KOPT-K1 (cell line): Measurements from ENCODE around the gene KRT40.
"Not testable (repeated sequence)": the region's sequence is repeated elsewhere in the genome, so short reads cannot be mapped to it uniquely, and the experiment has no call there.

Experiments used
- H3K27ac ChIP-seq: fragments of 200-600 bp; sonication (generic); 2 replicates; pipeline ENCODE4 v1.5.1; 2016; ENCODE audit warnings: antibody characterized with exemption, mild to moderate bottlenecking, low read depth, low read length; ENCODE audit not compliant: poor library complexity, severe bottlenecking
- H3K36me3 ChIP-seq: fragments of 200-600 bp; sonication (generic); 2 replicates; pipeline ENCODE4 v1.5.1; 2017; ENCODE audit warnings: antibody characterized with exemption, mild to moderate bottlenecking, low read length, moderate library complexity; ENCODE audit not compliant: insufficient read depth
- H3K9me3 ChIP-seq: fragments of 200-600 bp; sonication (generic); 2 replicates; pipeline ENCODE4 v1.5.1; 2017; ENCODE audit warnings: antibody characterized with exemption, low read length, mild to moderate bottlenecking; ENCODE audit not compliant: insufficient read depth, poor library complexity, severe bottlenecking

KRT40 gene

DNA sequence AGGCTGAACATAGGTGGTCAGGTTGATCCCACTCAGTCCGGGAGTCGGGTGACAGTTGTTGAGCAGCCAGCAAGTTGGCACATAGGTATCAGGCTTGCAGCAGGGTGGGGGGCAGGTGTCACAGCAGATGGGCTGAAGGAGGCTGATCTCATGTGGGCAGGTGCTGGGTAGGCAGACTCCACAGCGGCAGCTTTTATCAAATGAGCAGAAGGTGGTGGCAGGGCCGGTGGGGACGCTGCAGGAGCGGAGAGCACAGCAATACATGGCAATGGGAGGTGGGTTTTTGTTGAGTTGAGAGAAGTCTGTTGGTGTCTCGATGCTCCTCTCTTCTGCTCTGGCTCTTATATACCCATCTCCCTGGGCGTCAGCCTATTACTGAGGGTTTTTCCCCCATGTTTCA, 24.7 kb upstream of the KRT40 start, which contains the start of gene KRTAP3-1:
KRTAP3-1 (minus strand) TSS at position 318 of the 400 bp plus-strand sequence; CDS start at position 264, 54 bp downstream.
- no peak within 1 kb of the TSS for H3K27ac ChIP-seq
- no peaks in the 10 kb centered on the region for H3K9me3 ChIP-seq

DNA sequence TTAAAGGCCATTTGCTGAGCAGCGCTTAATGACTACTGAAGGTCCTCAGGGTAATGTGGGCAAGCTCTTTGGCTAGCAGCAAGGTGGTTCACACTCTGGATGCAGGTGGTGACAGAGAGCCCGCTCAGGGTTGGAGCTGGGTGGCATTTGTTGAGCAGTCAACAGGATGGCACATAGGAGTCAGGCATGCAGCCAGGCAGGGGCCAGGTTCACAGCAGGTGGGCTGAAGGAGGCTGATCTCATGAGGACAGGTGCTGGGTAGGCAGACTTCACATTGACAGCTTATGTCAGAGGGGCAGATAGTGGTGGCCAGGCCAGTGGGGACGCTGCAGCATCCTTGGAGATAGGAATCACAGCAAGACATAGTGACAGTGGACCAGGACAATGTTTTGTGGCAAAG, 20.3 kb upstream of the KRT40 start:
- no peak overlapping the region for H3K27ac ChIP-seq
- H3K9me3 ChIP-seq: no peaks in the 10 kb centered on the region
- no peaks in the 10 kb centered on the region for H3K36me3 ChIP-seq

More for the DNA sequence above, 24.7 kb upstream of the KRT40 start, which contains the start of gene KRTAP3-1:
- no peaks in the 10 kb centered on the region for H3K36me3 ChIP-seq

DNA sequence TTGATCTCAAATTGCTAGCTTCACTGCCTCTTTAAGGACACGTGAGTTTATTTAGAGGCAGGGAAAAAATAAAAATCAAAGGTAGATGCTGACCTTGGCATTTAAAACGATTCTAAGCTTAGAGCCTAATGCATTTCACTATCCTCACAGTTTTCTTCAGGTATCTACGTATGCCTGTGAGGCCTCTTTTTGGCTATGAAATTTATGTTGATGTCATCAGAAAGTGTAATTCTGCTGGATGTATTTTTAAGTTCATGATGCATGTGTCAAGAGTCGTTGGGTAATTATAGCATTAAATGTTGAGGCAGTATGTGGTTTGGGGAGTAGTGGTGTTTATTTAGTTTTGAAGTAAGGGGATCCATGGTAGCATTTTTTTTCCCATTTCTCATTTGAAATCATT, 19.8 kb upstream of the KRT40 start:
- Histone ChIP-seq H3K27ac (no peak overlapping the region), H3K9me3 (no peaks in the 10 kb centered on the region), H3K36me3 (no peaks in the 10 kb centered on the region)

DNA sequence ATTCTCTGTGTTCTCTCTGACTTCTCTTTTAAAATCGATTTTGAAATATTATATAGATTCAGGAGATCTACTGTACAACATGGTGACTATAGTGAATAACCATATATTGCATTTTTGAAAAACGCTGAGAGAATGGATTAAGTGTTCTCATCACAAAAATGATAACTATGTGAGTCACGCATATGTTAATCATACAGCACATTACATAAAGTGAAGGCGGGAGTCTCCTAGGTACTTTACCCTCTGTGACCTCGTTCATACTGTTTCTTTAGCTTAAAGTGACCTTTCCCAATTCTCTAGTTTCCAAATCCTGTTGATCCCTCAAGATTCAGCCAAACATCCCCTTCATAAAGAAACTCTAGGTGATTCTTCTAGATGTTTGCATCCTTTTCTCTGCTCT, 18.7 kb upstream of the KRT40 start:
- no peak overlapping the region for H3K27ac ChIP-seq
- no peaks in the 10 kb centered on the region for H3K9me3 ChIP-seq
- H3K36me3 ChIP-seq: no peaks in the 10 kb centered on the region

DNA sequence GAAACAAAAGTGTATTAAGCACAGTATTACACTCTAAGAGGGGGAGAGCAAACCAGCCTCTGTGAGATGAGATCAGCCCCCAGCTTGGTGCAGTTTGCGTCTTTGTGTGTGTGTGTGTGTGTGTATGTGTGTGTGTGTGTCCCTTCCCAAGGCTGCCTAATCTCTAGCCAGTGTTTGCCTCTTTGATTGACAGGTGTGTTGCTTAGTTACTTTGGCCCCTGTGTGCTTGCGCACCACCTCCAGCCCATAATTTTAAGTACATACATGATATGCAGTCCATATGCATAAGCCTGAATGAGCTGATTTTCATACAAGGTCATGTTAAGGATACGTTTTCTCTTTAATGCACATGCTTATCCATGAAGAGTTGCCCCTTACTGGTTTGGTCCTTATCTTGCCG, 17.7 kb upstream of the KRT40 start:
- Histone ChIP-seq H3K9me3 (no peaks in the 10 kb centered on the region), H3K27ac (no peak overlapping the region), H3K36me3 (no peaks in the 10 kb centered on the region)

DNA sequence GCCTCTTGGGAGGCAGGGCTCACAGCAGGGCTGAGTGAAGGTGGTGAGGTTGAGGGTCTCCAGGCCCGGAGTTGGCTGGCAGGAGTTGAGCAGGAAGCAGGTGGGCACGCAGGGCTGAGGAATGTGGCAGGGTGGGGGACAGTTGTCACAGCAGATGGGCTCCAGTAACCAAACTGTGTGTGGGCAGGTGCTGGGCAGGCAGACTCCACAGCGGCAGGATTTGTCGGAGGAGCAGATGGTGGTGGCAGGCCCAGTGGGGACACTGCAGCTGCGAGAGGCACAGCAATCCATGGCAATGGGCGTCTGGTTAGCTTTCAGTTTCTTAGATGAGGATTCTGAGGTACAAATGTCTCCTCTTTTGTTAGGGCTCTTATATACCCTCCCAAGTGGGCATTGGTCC, 15.4 kb upstream of the KRT40 start, which contains the start of gene KRTAP3-2:
KRTAP3-2 (minus strand) TSS at position 344 of the 400 bp plus-strand sequence; CDS start at position 291, 53 bp downstream.
- H3K27ac ChIP-seq, H3K9me3 ChIP-seq, H3K36me3 ChIP-seq: not testable (repeated sequence)

DNA sequence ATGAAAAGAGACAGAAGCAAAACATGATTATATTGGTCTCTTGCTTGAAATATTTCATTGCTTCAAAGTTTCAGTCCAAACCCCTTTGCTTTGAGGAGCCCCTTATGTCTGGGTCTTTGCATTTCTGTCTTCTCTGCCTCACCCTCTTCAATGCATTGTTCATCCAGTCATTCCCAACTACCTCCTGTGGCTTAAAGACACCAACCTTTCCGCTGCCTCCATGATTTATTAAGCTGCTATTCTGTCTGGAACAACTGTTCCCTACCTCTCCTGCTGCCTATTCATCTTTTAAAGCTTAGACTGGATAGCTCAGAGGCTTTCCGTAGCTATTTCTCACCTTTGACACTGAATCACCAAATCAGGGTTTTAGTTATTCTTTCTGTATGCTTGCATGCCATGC, 13.2 kb upstream of the KRT40 start:
- H3K9me3 ChIP-seq: no peaks in the 10 kb centered on the region
- no peak overlapping the region for H3K27ac ChIP-seq
- no peaks in the 10 kb centered on the region for H3K36me3 ChIP-seq

DNA sequence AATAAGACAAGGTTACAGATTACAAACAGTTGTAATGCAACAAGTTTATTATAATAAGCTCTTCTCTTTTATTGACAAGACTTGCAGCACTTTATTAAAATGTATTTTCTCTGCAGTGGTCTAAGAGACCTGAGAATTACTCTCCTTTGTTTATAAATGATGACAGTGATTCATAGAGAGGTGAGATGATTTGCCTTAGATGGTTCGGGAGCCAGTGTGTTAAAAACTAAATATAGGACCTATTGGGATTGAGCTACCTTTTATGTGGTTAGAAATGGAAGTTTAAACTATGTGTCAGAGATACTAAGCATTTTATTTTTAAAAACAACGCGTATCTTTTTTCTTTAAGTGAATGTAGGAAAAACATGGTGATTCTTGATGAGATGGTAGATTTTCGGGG, 12.7 kb upstream of the KRT40 start:
- Histone ChIP-seq H3K9me3 (no peaks in the 10 kb centered on the region), H3K27ac (no peak overlapping the region), H3K36me3 (no peaks in the 10 kb centered on the region)

DNA sequence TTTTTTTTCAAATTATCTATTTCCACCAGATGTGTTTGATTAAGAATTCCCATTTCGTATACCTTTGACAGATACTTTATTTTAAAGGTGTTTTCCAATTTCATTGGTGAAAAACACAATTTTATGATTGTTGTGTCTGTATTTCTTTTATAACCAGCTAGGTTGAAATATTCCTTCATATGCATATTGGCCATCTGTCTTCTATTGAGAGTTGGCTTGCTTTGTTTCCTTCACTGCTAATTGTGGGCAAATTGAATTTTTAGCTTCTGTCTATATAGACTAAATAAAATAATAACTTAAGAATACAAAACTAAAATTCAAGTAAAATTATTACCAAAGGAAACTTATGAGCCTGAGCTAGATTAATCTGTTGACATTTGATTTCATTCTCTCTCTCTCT, 11.0 kb upstream of the KRT40 start:
- H3K9me3 ChIP-seq: peaks cover 3% of the 10 kb centered on the region
- H3K27ac ChIP-seq: no peak overlapping the region
- no peaks in the 10 kb centered on the region for H3K36me3 ChIP-seq

DNA sequence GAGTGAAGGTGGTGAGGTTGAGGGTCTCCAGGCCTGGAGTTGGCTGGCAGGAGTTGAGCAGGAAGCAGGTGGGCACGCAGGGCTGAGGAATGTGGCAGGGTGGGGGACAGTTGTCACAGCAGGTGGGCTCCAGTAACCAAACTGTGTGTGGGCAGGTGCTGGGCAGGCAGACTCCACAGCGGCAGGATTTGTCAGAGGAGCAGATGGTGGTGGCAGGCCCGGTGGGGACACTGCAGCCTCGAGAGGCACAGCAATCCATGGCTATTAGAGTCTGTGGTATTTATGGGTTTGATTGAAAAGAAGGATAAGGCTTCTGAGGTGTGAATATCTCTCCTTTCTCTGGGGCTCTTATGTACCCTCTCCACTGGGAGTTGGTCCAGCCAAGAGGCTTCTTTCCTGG, 9.7 kb upstream of the KRT40 start, which contains the start of gene KRTAP3-3:
KRTAP3-3 (minus strand) TSS at position 326 of the 400 bp plus-strand sequence; CDS start at position 259, 67 bp downstream.
- Histone ChIP-seq H3K27ac (no peak within 1 kb of the TSS), H3K36me3 (no peaks in the 10 kb centered on the region), H3K9me3 (peaks cover 3% of the 10 kb centered on the region)

DNA sequence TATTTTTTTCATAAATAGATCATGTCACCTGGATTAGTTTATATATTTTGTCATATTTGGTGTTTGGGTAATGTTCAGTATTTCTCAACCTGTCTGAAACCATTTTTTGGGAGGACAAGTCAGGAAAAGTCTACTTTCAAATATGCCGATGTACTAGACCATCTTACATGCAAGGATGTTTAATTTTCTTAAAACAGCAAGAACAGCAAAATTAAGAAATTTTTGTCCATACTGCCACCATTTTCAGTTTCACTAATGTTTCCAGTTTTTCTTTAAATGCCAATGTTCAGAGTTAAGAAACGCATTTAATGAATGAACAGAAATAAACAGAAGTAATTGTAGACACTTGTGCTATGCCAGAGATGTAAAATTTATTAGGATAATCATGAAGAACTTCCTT, 9.0 kb upstream of the KRT40 start:
- Histone ChIP-seq H3K36me3 (no peaks in the 10 kb centered on the region), H3K9me3 (peaks cover 3% of the 10 kb centered on the region), H3K27ac (no peak overlapping the region)

DNA sequence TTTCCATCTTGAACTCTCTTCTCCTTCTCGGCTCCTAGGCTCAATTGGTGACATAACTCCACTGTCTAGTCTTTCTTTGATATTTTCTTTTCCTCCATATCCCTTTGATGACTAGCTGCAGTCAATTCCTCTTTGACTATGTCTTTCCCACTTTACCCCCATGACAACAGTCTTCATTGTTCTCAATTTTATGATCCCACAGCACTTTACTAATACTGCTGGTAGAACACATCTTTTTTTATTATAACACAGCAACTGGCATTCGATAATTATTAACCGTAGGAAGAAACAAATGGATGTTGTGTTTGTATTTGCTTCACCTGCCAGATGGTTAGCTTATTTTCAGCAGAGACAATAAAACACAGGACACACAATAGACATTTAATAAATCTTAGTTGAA, 8.5 kb upstream of the KRT40 start:
- no peak overlapping the region for H3K27ac ChIP-seq
- H3K36me3 ChIP-seq: no peaks in the 10 kb centered on the region
- peaks cover 3% of the 10 kb centered on the region for H3K9me3 ChIP-seq

DNA sequence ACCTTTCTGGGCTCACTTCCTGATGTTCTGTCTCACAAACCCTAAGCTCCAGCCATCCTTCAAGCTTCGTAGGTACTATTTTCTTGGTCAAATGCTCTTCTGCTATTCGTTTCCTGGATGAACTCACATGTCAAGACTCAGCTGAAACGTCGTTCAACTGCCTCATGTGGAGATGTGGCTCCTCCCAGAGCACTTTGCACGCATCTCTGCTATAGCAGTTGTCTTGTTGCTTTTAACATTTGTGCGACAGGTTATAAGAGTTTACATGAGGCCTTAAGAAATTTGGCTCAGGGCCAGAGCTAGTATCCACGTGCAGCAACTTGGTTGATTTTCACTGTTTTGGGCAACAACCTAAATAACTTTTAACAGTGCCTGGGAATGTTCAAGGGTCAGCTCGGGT, 2.8 kb upstream of the KRT40 start:
- Histone ChIP-seq H3K36me3 (no peaks in the 10 kb centered on the region), H3K9me3 (peaks cover 3% of the 10 kb centered on the region)

DNA sequence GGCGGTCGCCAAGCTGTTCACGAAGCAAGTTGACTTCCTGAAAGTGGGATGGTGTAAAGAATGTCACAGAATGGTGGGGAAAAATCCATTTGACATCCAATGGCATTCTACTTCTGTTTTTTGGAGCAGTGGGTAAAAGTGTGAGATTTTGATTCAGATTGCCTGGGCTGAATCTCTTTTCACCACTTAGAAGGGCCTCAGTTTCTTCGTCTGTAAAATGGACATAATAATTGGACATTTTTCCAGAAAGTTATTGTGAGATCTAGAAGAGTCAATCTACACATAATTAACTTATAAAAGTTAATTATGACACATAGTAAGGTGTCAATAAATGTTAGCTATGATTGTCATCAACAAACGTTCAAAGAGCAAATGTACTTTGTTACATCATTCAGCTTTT, 3.0 kb downstream of the KRT40 start:
- no peaks in the 10 kb centered on the region for H3K9me3 ChIP-seq
- no peak overlapping the region for H3K27ac ChIP-seq
- no peaks in the 10 kb centered on the region for H3K36me3 ChIP-seq

More for the DNA sequence above, 2.8 kb upstream of the KRT40 start:
- H3K27ac ChIP-seq: no peak overlapping the region

DNA sequence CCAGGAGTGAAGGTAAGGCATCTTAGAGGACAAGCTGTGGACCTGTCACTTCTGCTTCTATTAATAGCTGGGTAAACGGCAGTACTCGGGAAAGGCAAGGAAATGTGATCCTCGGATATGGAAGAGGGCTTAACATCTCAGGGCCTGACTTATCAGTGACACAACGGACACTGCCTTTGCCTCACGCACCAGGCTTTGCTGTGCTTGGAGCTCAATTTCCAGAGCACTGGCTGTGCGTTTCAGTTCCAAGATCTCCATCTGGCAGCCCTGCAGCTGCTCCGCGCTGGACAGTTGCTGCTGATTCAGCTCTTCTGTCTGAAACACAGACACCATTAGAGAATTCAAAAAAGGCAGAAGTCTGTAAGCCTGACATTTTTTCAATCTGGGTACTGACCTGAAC, 3.5 kb downstream of the KRT40 start:
- no peaks in the 10 kb centered on the region for H3K36me3 ChIP-seq
- no peak overlapping the region for H3K27ac ChIP-seq

DNA sequence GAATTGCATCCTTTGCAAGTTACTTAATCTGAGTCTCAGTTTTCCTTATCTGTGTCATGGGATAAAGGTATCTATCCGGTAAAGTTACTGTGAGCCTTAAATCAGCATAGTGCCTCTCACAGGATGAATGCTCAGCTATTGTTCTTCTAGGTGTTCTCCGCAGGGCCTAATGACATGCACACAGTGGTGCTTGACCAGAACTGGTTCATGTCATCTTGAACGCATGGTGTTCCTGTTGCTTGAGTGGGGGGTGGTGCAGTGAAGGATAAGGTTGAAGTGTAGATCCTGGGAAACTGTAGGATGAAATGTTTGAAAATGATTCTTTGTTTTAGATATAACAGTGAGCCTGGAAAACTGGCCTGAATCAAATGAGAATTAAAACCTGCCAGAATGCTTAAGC, 4.0 kb downstream of the KRT40 start:
- Histone ChIP-seq H3K36me3 (no peaks in the 10 kb centered on the region), H3K27ac (no peak overlapping the region), H3K9me3 (no peaks in the 10 kb centered on the region)

More for the DNA sequence above, 3.5 kb downstream of the KRT40 start:
- H3K9me3 ChIP-seq: no peaks in the 10 kb centered on the region
